Epithelial cell of proximal tubule (primary cell): Measurements from ENCODE around the gene MYO19. TPM values are rescaled to one million over a fixed set of nuclear protein-coding genes. Genes with fewer than 3 reads are reported as not detected.

Experiments used
- DNase-seq: peaks from one replicate; pipeline ENCODE4 v3.0.0-alpha.2; 2011; ENCODE audit warnings: low read depth
- H3K4me3 ChIP-seq: 2 replicates; pipeline ENCODE4 v1.5.1; 2011; ENCODE audit warnings: low read depth, mild to moderate bottlenecking, low read length
- total RNA-seq: library from RNA; depleted of rRNA; stranded (reverse); fragments of >200 nt; gene quantifications from 2 replicates; pipeline ENCODE4 v1.2.3, GENCODE V29; 2015
- TF ChIP-seq, protein P1 (sequence below): conservative IDR thresholded peaks from 2 replicates; pipeline ENCODE4 v1.5.1; 2012; ENCODE audit warnings: low read depth, mild to moderate bottlenecking, low read length

Gene MYO19
- total RNA-seq, 1 donor from 2014 or later = 93.3 TPM

DNA sequence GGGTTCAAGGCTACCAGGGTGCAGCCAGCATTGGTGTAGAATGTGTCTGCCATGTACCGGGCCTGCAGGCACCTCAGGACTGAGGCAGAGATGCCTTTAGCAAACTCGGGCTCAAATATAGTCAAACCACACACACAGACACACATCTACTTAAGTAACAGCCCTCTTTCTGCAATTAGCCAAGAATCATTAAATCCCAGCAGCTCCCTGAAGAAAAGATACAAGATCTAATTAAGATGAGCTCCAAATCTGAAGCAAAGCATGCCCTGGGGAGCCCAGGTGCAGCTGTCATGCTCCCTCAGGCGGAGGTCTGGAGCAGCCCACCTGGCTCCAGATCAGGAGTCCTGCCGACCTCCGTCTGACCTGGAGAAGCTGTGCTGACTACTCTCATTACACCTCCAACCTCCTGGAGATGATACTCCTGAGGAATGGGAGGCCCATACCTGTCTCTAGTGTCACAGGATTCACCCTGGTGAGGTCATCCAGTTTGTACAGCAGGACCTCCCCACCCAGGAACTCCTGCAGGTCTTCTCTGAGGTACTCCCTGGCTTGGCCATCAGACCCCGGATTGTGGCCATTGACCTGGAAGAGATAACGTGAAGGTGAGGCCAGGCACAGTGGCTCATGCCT, 6.9 kb downstream of the MYO19 start:
- H3K4me3 ChIP-seq = no peak overlapping the region
- TF ChIP-seq, protein P1, sequence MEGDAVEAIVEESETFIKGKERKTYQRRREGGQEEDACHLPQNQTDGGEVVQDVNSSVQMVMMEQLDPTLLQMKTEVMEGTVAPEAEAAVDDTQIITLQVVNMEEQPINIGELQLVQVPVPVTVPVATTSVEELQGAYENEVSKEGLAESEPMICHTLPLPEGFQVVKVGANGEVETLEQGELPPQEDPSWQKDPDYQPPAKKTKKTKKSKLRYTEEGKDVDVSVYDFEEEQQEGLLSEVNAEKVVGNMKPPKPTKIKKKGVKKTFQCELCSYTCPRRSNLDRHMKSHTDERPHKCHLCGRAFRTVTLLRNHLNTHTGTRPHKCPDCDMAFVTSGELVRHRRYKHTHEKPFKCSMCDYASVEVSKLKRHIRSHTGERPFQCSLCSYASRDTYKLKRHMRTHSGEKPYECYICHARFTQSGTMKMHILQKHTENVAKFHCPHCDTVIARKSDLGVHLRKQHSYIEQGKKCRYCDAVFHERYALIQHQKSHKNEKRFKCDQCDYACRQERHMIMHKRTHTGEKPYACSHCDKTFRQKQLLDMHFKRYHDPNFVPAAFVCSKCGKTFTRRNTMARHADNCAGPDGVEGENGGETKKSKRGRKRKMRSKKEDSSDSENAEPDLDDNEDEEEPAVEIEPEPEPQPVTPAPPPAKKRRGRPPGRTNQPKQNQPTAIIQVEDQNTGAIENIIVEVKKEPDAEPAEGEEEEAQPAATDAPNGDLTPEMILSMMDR = no peak
- DNase-seq = no peak

DNA sequence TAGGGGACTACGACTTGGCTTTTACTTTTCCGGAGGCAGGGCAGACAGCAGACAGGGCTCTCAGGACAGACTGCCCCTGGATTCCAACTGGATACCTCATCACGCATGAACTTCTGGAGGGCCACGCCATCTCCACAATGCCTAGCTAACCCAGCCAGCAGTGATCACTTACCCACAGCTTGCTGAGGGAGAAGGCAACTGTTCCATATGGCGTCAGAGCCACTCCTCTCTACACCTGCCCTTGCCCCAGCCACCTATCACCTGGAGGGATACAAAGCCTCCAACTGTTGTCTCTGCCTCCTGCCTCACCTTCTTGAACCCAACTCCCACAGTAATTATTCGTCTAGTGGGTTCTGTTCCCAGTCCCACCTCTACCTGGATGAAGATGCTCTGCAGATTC, 8.8 kb downstream of the MYO19 start:
- no peak overlapping the region for H3K4me3 ChIP-seq
- TF ChIP-seq, protein P1 = no peak
- DNase-seq = no peak

DNA sequence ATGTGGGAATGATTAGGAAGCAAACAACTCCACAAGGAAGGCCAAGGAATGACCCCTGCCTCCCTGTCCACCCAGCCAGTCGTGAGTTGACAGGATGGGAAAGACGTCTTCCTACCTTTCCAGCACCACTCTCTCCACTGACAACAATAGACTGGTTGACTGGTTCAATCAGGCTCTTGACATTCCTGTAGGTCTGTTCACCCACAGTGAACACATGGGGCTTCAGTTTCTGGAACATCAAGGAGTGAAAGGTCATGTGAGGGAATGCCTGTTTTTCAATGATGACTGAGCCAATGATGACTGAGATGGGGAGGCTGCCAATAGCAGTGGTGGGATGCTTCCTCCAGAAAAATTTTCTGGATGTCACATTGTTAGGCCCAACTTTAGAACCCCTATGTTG, 9.6 kb downstream of the MYO19 start:
- no peak overlapping the region for H3K4me3 ChIP-seq
- TF ChIP-seq, protein P1 = no peak
- no peak for DNase-seq

DNA sequence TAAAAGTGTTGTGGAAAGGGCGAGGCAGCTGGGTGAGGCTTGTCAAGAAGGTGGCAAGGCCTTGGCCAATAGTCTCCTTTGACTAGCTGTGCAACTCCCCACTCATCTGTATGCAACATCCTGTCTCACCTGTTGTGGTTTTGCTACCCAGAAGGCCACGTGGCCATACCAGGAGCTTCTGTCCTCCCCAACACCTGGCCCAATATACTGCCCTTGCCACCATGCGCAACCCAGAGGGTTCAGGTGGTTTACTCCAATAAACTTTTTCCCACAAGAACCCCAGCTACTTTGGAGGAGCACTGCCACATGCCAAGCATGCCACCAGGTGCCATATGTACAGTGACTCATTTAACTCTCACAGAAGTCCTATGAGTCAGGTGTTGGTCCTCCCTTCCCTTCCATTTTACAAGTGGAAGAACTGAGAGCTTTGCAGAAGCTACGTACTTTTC, 10.2 kb downstream of the MYO19 start:
- TF ChIP-seq, protein P1 = no peak
- no peak overlapping the region for H3K4me3 ChIP-seq
- no peak for DNase-seq

DNA sequence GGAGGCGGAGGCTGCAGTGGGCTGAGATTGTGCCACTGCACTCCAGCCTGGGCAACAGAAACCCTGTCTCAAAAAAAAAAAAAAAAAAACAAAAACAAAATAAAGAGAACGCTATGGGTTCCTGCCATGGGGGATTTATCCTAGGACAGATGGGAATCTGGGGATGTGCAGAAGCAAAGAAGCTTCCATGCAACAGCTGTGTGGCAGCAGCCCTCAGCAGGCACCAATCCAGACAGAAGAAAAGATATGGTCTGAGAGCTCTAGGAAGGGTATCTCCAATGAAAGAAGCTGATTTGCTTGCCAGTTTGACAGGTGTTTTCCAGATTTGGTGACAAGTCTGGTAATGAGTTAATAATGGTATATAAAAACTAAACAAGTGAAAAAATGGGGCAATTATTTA, 11.6 kb downstream of the MYO19 start:
- no peak for DNase-seq
- H3K4me3 ChIP-seq = no peak overlapping the region
- TF ChIP-seq, protein P1 = no peak

DNA sequence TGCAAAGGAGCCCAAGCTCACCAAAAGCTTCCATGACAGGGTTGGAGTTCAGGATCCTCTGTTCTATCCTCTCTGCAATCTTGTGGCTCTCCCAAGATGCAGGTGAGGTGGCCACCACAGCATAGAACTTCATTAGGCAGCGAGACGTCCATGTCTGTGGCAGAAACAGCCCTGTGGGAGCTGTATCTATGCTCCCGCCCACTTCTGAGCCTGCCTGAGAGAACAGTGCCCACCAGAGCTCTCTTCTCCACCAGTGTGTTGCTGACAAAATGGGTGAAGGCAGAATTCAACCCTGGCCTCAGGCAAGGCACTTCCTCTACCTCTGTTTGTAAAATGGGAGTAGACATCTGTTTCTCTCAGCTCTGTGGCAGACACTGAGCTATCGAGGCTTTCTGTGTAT, 18.8 kb downstream of the MYO19 start:
- H3K4me3 ChIP-seq = no peak overlapping the region
- TF ChIP-seq, protein P1 = no peak
- no peak for DNase-seq

DNA sequence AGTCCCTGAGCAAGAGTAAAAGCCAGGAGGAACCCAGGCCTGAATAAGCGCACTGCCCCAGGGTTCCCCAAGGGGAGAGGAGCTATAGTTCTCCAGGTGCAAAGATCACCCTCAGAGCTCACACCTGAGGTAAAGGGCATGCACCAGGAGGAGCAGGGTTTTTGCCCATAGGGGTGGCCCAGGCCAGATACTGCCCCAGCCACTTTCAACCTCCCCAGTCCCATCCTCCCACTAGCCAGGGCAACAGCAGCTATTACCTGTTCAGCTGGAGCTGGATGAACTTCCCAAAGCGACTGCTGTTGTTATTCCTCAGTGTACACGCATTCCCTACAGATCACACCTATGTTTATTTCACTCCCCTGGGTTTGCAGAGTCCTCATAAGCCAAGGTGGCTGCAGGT, 19.8 kb downstream of the MYO19 start:
- no peak for DNase-seq
- TF ChIP-seq, protein P1 = no peak
- H3K4me3 ChIP-seq = no peak overlapping the region
